K562 (cell line): ENCODE data around the gene PSMA5. TPM values are rescaled to one million over a fixed set of nuclear protein-coding genes. Genes with fewer than 3 reads are reported as not detected.

Source experiments
- CHD4 ChIP-seq: fragments of 200-600 bp; sonication (generic); IDR thresholded peaks from 3 replicates; pipeline ENCODE4 v1.6.1; 2012; ENCODE audit warnings: low read depth, mild to moderate bottlenecking, mixed read lengths, low read length, inconsistent platforms; ENCODE audit not compliant: insufficient read depth, insufficient replicate concordance, poor library complexity, severe bottlenecking
- DMBX1 ChIP-seq: fragments of 250-450 bp; sonication (Bioruptor Pico); IDR thresholded peaks from 2 replicates; pipeline ENCODE4 v1.8.0; 2022; ENCODE audit warnings: inconsistent platforms, mild to moderate bottlenecking, moderate library complexity, borderline replicate concordance
- E4F1 ChIP-seq: fragments of 250-450 bp; sonication (Bioruptor Pico); IDR thresholded peaks from 2 replicates; pipeline ENCODE4 v1.5.0; 2021; ENCODE audit warnings: mild to moderate bottlenecking, borderline replicate concordance
- EP400 ChIP-seq: fragments of 450-650 bp; IDR thresholded peaks from 2 replicates; pipeline ENCODE4 v1.6.1; 2017; ENCODE audit warnings: antibody characterized with exemption, mild to moderate bottlenecking, moderate library complexity
- KAT8 ChIP-seq: fragments of 450-650 bp; IDR thresholded peaks from 2 replicates; pipeline ENCODE4 v1.6.1; 2016; ENCODE audit warnings: low read depth, mild to moderate bottlenecking
- NCOA6 ChIP-seq: fragments of 450-650 bp; IDR thresholded peaks from 2 replicates; pipeline ENCODE4 v1.6.1; 2017; ENCODE audit warnings: mild to moderate bottlenecking
- PATZ1 ChIP-seq: fragments of 250-450 bp; sonication (Bioruptor Pico); IDR thresholded peaks from 2 replicates; pipeline ENCODE4 v1.5.0; 2020; ENCODE audit warnings: mild to moderate bottlenecking, borderline replicate concordance
- RCOR1 ChIP-seq, 2 experiments: IDR thresholded peaks; 2 replicates each; pipeline ENCODE4 v1.6.1; 2012; ENCODE audit warnings: low read depth in 2 of 2, low read length in 2 of 2, borderline replicate concordance in 1 of 2, improper control_type of control experiment in 1 of 2
- SAFB2 ChIP-seq: fragments of 200-400 bp; formaldehyde crosslinking; IDR thresholded peaks from 2 replicates; pipeline ENCODE4 v1.6.1; 2018; ENCODE audit warnings: borderline replicate concordance, low read length, low read depth, moderate library complexity; ENCODE audit not compliant: severe bottlenecking
- SETDB1 ChIP-seq: IDR thresholded peaks from one replicate; pipeline ENCODE4 v1.6.1; 2012; ENCODE audit warnings: low read length, control low read depth, inconsistent platforms
- SMARCA5 ChIP-seq: fragments of 450-650 bp; IDR thresholded peaks from 2 replicates; pipeline ENCODE4 v1.6.1; 2016
- SP1 ChIP-seq: sonication (generic); formaldehyde crosslinking; IDR thresholded peaks from 2 replicates; pipeline ENCODE4 v1.8.1; 2022; ENCODE audit warnings: mild to moderate bottlenecking, missing genetic modification reagents
- XRCC4 ChIP-seq: IDR thresholded peaks from one replicate; pipeline ENCODE4 v1.6.1; 2011; ENCODE audit not compliant: insufficient read depth, insufficient read length; ENCODE audit errors: extremely low read depth
- ZBTB49 ChIP-seq: sonication (generic); formaldehyde crosslinking; IDR thresholded peaks from 2 replicates; pipeline ENCODE4 v1.8.0; 2022; ENCODE audit warnings: missing genetic modification reagents, mild to moderate bottlenecking, borderline replicate concordance
- ZFPM2 ChIP-seq: fragments of 250-450 bp; sonication (Bioruptor Pico); IDR thresholded peaks from 2 replicates; pipeline ENCODE4 v1.5.1; 2022; ENCODE audit warnings: mild to moderate bottlenecking
- ZNF24 ChIP-seq: fragments of 450-650 bp; IDR thresholded peaks from 2 replicates; pipeline ENCODE4 v1.6.1; 2016
- ZNF280A ChIP-seq: fragments of 450-650 bp; IDR thresholded peaks from 2 replicates; pipeline ENCODE4 v1.6.1; 2018; ENCODE audit warnings: mild to moderate bottlenecking, low read depth; ENCODE audit not compliant: partially characterized antibody
- ZNF717 ChIP-seq: fragments of 250-450 bp; sonication (Bioruptor Pico); IDR thresholded peaks from 2 replicates; pipeline ENCODE4 v1.5.0; 2021
- ZNF75A ChIP-seq: fragments of 450-650 bp; formaldehyde crosslinking; IDR thresholded peaks from 2 replicates; pipeline ENCODE4 v1.4.0; 2020; ENCODE audit warnings: mild to moderate bottlenecking
- ZNF778 ChIP-seq: fragments of 450-650 bp; formaldehyde crosslinking; IDR thresholded peaks from 2 replicates; pipeline ENCODE4 v1.4.0; 2020; ENCODE audit warnings: mild to moderate bottlenecking, moderate library complexity
- polyA plus RNA-seq, 8 experiments: library from polyadenylated mRNA; depleted of rRNA in 4 of 8; stranded (reverse) in 5 of 8; unstranded in 3 of 8; fragments of >200 nt; fragmentation: Nextera tagmentation in 2 of 8; fragmentation: Illumina TruSeq in 1 of 8; extraction: Ambion mirVana in 2 of 8; extraction: Trizol in 1 of 8; gene quantifications; 2 replicates each; pipeline versions ENCODE4 v1.2.1 to v1.2.3, GENCODE V29; 2011 to 2014; ENCODE audit warnings: inconsistent platforms in 1 of 8, missing spikeins in 1 of 8
- total RNA-seq, 7 experiments: library from RNA; depleted of rRNA in 6 of 7; stranded (reverse); fragments of >200 nt in 6 of 7; fragmentation: Illumina TruSeq in 2 of 7; extraction: Trizol in 2 of 7; gene quantifications; 2 replicates each; pipeline versions ENCODE4 v1.2.1 to v1.2.3, GENCODE V29; 2011 to 2021; ENCODE audit warnings: low replicate concordance in 1 of 7

The PSMA5 gene
- total and polyA plus RNA-seq, 9 of the 15 experiments (the other 6 are each of a cell fraction or from before 2014, with no cell fraction given): 82.6 to 542 (median 287) TPM

- no peak for TF ChIP-seq ZNF717 (CRISPR knock-in tag)
- no peak for TF ChIP-seq SAFB2
- TF ChIP-seq EP400: peak; percentile 85
- TF ChIP-seq KAT8: no peak
- TF ChIP-seq ZNF280A: no peak
- TF ChIP-seq RCOR1 (IDR thresholded peaks at IDR 0.05; ENCODE audit: borderline replicate concordance in 1 of 2, low read depth in 2 of 2, low read length in 2 of 2): peak; percentile 46 to 87; a peak in 1 of 4 replicates
- TF ChIP-seq SETDB1: no peak
- no peak for TF ChIP-seq NCOA6
- peak; percentile 36; the same call in 1 of the 2 replicates for TF ChIP-seq SMARCA5
- no peak for TF ChIP-seq ZNF778
- 0 out of 2 replicates have a peak, but pooled peaks have one; percentile 19 for TF ChIP-seq ZNF24
- no peak for TF ChIP-seq ZBTB49 (CRISPR knock-in tag)
- no peak for TF ChIP-seq CHD4
- no peak for TF ChIP-seq XRCC4
- TF ChIP-seq PATZ1: no peak
- no peak for TF ChIP-seq E4F1
- TF ChIP-seq ZFPM2 (CRISPR knock-in tag): no peak
- TF ChIP-seq DMBX1 (CRISPR knock-in tag): peak; percentile 21
- no peak for TF ChIP-seq ZNF75A
- peak; percentile 16; the same call in 1 of the 2 replicates for TF ChIP-seq SP1 (CRISPR knock-in tag)
Measured at GRCh38 chr1:109389638-109390341, 36.5 kb downstream of the PSMA5 start (continued).
